GM12875 (cell line): ENCODE results near the gene PTCH2.

ENCODE experiments used
- H3K4me3 ChIP-seq: one replicate; pipeline ENCODE4 v1.5.1; 2011; ENCODE audit warnings: low read depth, low read length, control low read depth
- CTCF ChIP-seq: IDR thresholded peaks from 2 replicates; pipeline ENCODE4 v1.5.1; 2011; ENCODE audit warnings: low read depth, mild to moderate bottlenecking, control low read depth, inconsistent platforms, low read length, moderate library complexity, borderline replicate concordance; ENCODE audit not compliant: insufficient read depth

The PTCH2 gene

GRCh38 chr1:44842862-44843655 is at the start of gene PTCH2:
Gene PTCH2, minus strand, starts transcription at chr1:44843253. Its CDS starts 321 bp downstream, at chr1:44842932.
- H3K4me3 ChIP-seq, result no peak within 1 kb of the TSS
- TF ChIP-seq CTCF, result no peak

GRCh38 chr1:44890007-44890406 is 47.0 kb upstream of the PTCH2 start:
- TF ChIP-seq CTCF, result no peak
- H3K4me3 ChIP-seq, result no peak overlapping the region

DNA sequence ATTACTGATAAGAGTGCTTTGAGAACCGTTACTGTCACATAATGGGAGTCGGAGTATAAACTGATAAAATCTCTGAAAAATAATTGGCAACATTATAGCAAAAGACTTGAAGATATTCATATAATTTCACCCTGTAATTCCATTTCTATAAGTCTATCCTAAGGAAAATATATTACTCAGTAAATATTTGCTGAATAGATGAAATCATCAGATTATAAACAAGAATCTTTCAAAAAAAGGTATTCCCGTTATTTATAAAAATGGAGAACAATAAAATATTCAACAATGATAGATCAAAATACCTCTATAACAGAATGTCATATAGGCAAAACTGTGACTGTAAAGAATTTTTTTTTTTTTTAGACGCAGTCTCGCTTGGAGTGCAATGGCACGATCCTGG is 42.4 kb upstream of the PTCH2 start:
- TF ChIP-seq CTCF, result no peak

GRCh38 chr1:44884746-44885145 is 41.7 kb upstream of the PTCH2 start:
- TF ChIP-seq CTCF, result no peak
- no peak overlapping the region for H3K4me3 ChIP-seq

More for the DNA sequence above, 42.4 kb upstream of the PTCH2 start:
- no peak overlapping the region for H3K4me3 ChIP-seq

- TF ChIP-seq CTCF, result no peak
- no peak overlapping the region for H3K4me3 ChIP-seq
Measured at GRCh38 chr1:44881011-44881632, 38.1 kb upstream of the PTCH2 start.

GRCh38 chr1:44874155-44874554 is 31.1 kb upstream of the PTCH2 start:
- H3K4me3 ChIP-seq, result no peak overlapping the region
- no peak for TF ChIP-seq CTCF

- no peak overlapping the region for H3K4me3 ChIP-seq
- TF ChIP-seq CTCF, result no peak
Measured at GRCh38 chr1:44870096-44870495, 27.0 kb upstream of the PTCH2 start.
